ENCODE measurements around the gene CCR3.

Gene CCR3

GRCh38 chr3:46278816-46279672, 36.8 kb downstream of the CCR3 start:
- Histone ChIP-seq H3K36me3 (ENCODE audit: control insufficient read depth, insufficient read depth, low read length) (no peaks in the 10 kb centered on the region), H3K4me1 (ENCODE audit: control insufficient read depth, insufficient read depth, low read length) (no peaks in the 10 kb centered on the region), H3K9me3 (ENCODE audit: control insufficient read depth, insufficient read depth, low read length) (no peaks in the 10 kb centered on the region), H3K4me3 (ENCODE audit: low read depth, low read length) (no peak overlapping the region), H3K9ac (ENCODE audit: low read depth, low read length) (no peak overlapping the region), H3K27me3 (ENCODE audit: control insufficient read depth, insufficient read depth, low read length) (no peaks in the 10 kb centered on the region)

GRCh38 chr3:46280105-46280797, 38.0 kb downstream of the CCR3 start:
- H3K4me3 ChIP-seq (ENCODE audit: low read depth, low read length): no peak overlapping the region
- H3K4me1 ChIP-seq (ENCODE audit: control insufficient read depth, insufficient read depth, low read length): no peaks in the 10 kb centered on the region
- H3K27me3 ChIP-seq (ENCODE audit: control insufficient read depth, insufficient read depth, low read length): no peaks in the 10 kb centered on the region
- no peaks in the 10 kb centered on the region for H3K9me3 ChIP-seq (ENCODE audit: control insufficient read depth, insufficient read depth, low read length)
- no peak overlapping the region for H3K9ac ChIP-seq (ENCODE audit: low read depth, low read length)
- no peaks in the 10 kb centered on the region for H3K36me3 ChIP-seq (ENCODE audit: control insufficient read depth, insufficient read depth, low read length)

- no peaks in the 10 kb centered on the region for H3K9me3 ChIP-seq (ENCODE audit: control insufficient read depth, insufficient read depth, low read length)
- H3K4me1 ChIP-seq (ENCODE audit: control insufficient read depth, insufficient read depth, low read length): no peaks in the 10 kb centered on the region
- H3K27me3 ChIP-seq (ENCODE audit: control insufficient read depth, insufficient read depth, low read length): no peaks in the 10 kb centered on the region
- no peaks in the 10 kb centered on the region for H3K36me3 ChIP-seq (ENCODE audit: control insufficient read depth, insufficient read depth, low read length)
- no peak overlapping the region for H3K9ac ChIP-seq (ENCODE audit: low read depth, low read length)
- H3K4me3 ChIP-seq (ENCODE audit: low read depth, low read length): no peak overlapping the region
Measured at GRCh38 chr3:46281551-46281950, 39.3 kb downstream of the CCR3 start.

- H3K4me1 ChIP-seq (ENCODE audit: control insufficient read depth, insufficient read depth, low read length): no peaks in the 10 kb centered on the region
- no peak overlapping the region for H3K4me3 ChIP-seq (ENCODE audit: low read depth, low read length)
- H3K27me3 ChIP-seq (ENCODE audit: control insufficient read depth, insufficient read depth, low read length): no peaks in the 10 kb centered on the region
- no peaks in the 10 kb centered on the region for H3K36me3 ChIP-seq (ENCODE audit: control insufficient read depth, insufficient read depth, low read length)
- H3K9me3 ChIP-seq (ENCODE audit: control insufficient read depth, insufficient read depth, low read length): no peaks in the 10 kb centered on the region
- no peak overlapping the region for H3K9ac ChIP-seq (ENCODE audit: low read depth, low read length)
Measured at GRCh38 chr3:46282041-46282440, 39.8 kb downstream of the CCR3 start.

- Histone ChIP-seq H3K36me3 (ENCODE audit: control insufficient read depth, insufficient read depth, low read length) (no peaks in the 10 kb centered on the region), H3K9ac (ENCODE audit: low read depth, low read length) (no peak overlapping the region), H3K9me3 (ENCODE audit: control insufficient read depth, insufficient read depth, low read length) (no peaks in the 10 kb centered on the region), H3K27me3 (ENCODE audit: control insufficient read depth, insufficient read depth, low read length) (no peaks in the 10 kb centered on the region), H3K4me3 (ENCODE audit: low read depth, low read length) (no peak overlapping the region), H3K4me1 (ENCODE audit: control insufficient read depth, insufficient read depth, low read length) (no peaks in the 10 kb centered on the region)
Measured at GRCh38 chr3:46282696-46283095, 40.4 kb downstream of the CCR3 start.

GRCh38 chr3:46283881-46284450, 41.7 kb downstream of the CCR3 start:
- Histone ChIP-seq H3K9ac (ENCODE audit: low read depth, low read length) (no peak overlapping the region), H3K4me1 (ENCODE audit: control insufficient read depth, insufficient read depth, low read length) (no peaks in the 10 kb centered on the region), H3K9me3 (ENCODE audit: control insufficient read depth, insufficient read depth, low read length) (no peaks in the 10 kb centered on the region), H3K4me3 (ENCODE audit: low read depth, low read length) (no peak overlapping the region), H3K36me3 (ENCODE audit: control insufficient read depth, insufficient read depth, low read length) (no peaks in the 10 kb centered on the region), H3K27me3 (ENCODE audit: control insufficient read depth, insufficient read depth, low read length) (no peaks in the 10 kb centered on the region)

- H3K9ac ChIP-seq (ENCODE audit: low read depth, low read length): no peak overlapping the region
- H3K27me3 ChIP-seq (ENCODE audit: control insufficient read depth, insufficient read depth, low read length): no peaks in the 10 kb centered on the region
- H3K4me3 ChIP-seq (ENCODE audit: low read depth, low read length): no peak overlapping the region
- H3K9me3 ChIP-seq (ENCODE audit: control insufficient read depth, insufficient read depth, low read length): no peaks in the 10 kb centered on the region
- no peaks in the 10 kb centered on the region for H3K36me3 ChIP-seq (ENCODE audit: control insufficient read depth, insufficient read depth, low read length)
- H3K4me1 ChIP-seq (ENCODE audit: control insufficient read depth, insufficient read depth, low read length): no peaks in the 10 kb centered on the region
Measured at GRCh38 chr3:46284981-46285683, 42.9 kb downstream of the CCR3 start.

GRCh38 chr3:46285931-46286619, 43.8 kb downstream of the CCR3 start:
- no peak overlapping the region for H3K9ac ChIP-seq (ENCODE audit: low read depth, low read length)
- no peak overlapping the region for H3K4me3 ChIP-seq (ENCODE audit: low read depth, low read length)
- no peaks in the 10 kb centered on the region for H3K9me3 ChIP-seq (ENCODE audit: control insufficient read depth, insufficient read depth, low read length)
- H3K4me1 ChIP-seq (ENCODE audit: control insufficient read depth, insufficient read depth, low read length): no peaks in the 10 kb centered on the region
- H3K27me3 ChIP-seq (ENCODE audit: control insufficient read depth, insufficient read depth, low read length): no peaks in the 10 kb centered on the region
- H3K36me3 ChIP-seq (ENCODE audit: control insufficient read depth, insufficient read depth, low read length): no peaks in the 10 kb centered on the region

- Histone ChIP-seq H3K4me1 (ENCODE audit: control insufficient read depth, insufficient read depth, low read length) (no peaks in the 10 kb centered on the region), H3K4me3 (ENCODE audit: low read depth, low read length) (no peak overlapping the region), H3K27me3 (ENCODE audit: control insufficient read depth, insufficient read depth, low read length) (no peaks in the 10 kb centered on the region), H3K9ac (ENCODE audit: low read depth, low read length) (no peak overlapping the region), H3K9me3 (ENCODE audit: control insufficient read depth, insufficient read depth, low read length) (no peaks in the 10 kb centered on the region), H3K36me3 (ENCODE audit: control insufficient read depth, insufficient read depth, low read length) (no peaks in the 10 kb centered on the region)
Measured at GRCh38 chr3:46286947-46287565, 44.8 kb downstream of the CCR3 start.

GRCh38 chr3:46289551-46289950, 47.3 kb downstream of the CCR3 start:
- Histone ChIP-seq H3K4me3 (ENCODE audit: low read depth, low read length) (no peak overlapping the region), H3K36me3 (ENCODE audit: control insufficient read depth, insufficient read depth, low read length) (no peaks in the 10 kb centered on the region), H3K27me3 (ENCODE audit: control insufficient read depth, insufficient read depth, low read length) (no peaks in the 10 kb centered on the region), H3K4me1 (ENCODE audit: control insufficient read depth, insufficient read depth, low read length) (no peaks in the 10 kb centered on the region), H3K9ac (ENCODE audit: low read depth, low read length) (no peak overlapping the region), H3K9me3 (ENCODE audit: control insufficient read depth, insufficient read depth, low read length) (no peaks in the 10 kb centered on the region)

- Histone ChIP-seq H3K9ac (ENCODE audit: low read depth, low read length) (no peak overlapping the region), H3K4me3 (ENCODE audit: low read depth, low read length) (no peak overlapping the region), H3K9me3 (ENCODE audit: control insufficient read depth, insufficient read depth, low read length) (no peaks in the 10 kb centered on the region), H3K4me1 (ENCODE audit: control insufficient read depth, insufficient read depth, low read length) (no peaks in the 10 kb centered on the region), H3K36me3 (ENCODE audit: control insufficient read depth, insufficient read depth, low read length) (no peaks in the 10 kb centered on the region), H3K27me3 (ENCODE audit: control insufficient read depth, insufficient read depth, low read length) (no peaks in the 10 kb centered on the region)
Measured at GRCh38 chr3:46289966-46290365, 47.7 kb downstream of the CCR3 start.

All from iPS-15b (cell line).